ENCODE results near the gene KCNQ1. TPM values are rescaled to one million over a fixed set of nuclear protein-coding genes. Genes with fewer than 3 reads are reported as not detected.

Gene KCNQ1
- total and polyA plus RNA-seq, 7 experiments from 2014 or later = 14.7 to 46.4 (median 36.9) TPM

- Mint-ChIP-seq H3K36me3 (no peaks in the 10 kb centered on the region), H3K27ac (no peak overlapping the region), H3K4me1 (no peaks in the 10 kb centered on the region), H3K4me3 (no peak overlapping the region), H3K9me3 (no peaks in the 10 kb centered on the region), H3K27me3 (no peaks in the 10 kb centered on the region)
- intact Hi-C loops (cut with micrococcal nuclease) = loop anchor here in 1 of 2 donors (10.0 kb wide), 1 partner anchor 1094 kb away; no protein-coding TSS in a partner anchor
- ChIA-PET CTCF (interaction anchor here (0.6 kb wide), 1 partner anchor 128 kb away, joined by 3 read pairs; no protein-coding TSS in a partner anchor), POLR2A (no interaction called here)
- peaks cover 0 to 8% (median 0%) of the 10 kb centered on the region in 3 experiments for H3K36me3 ChIP-seq (ENCODE audit: control insufficient read depth in 2 of 3, insufficient read depth in 3 of 3, low read length in 3 of 3)
- no peaks in the 10 kb centered on the region for H3K4me1 ChIP-seq (ENCODE audit: control insufficient read depth in 2 of 2, insufficient read depth in 2 of 2, low read length in 2 of 2)
- H3K27me3 ChIP-seq (ENCODE audit: control insufficient read depth in 2 of 2, insufficient read depth in 2 of 2, low read length in 2 of 2) = no peaks in the 10 kb centered on the region
- H3K9me3 ChIP-seq (ENCODE audit: control insufficient read depth in 2 of 3, low read length in 3 of 3) = no peaks in the 10 kb centered on the region
- H3K27ac ChIP-seq (ENCODE audit: low read depth, low read length) = no peak overlapping the region
- H3K4me3 ChIP-seq (ENCODE audit: low read length) = no peak overlapping the region
- ATAC-seq (no peak), DNase-seq (no peak)
These were observed 35.7 kb upstream of the KCNQ1 start for GRCh38 chr11:2409126-2409525.

GRCh38 chr11:2409611-2410468 is 35.0 kb upstream of the KCNQ1 start:
- POLR2A ChIA-PET = interaction anchor here (1.1 kb wide), 1 partner anchor 9 kb away, joined by 4 read pairs; the partner anchor contains the start of gene TSSC4
- ATAC-seq (no peak), DNase-seq (no peak)
- Mint-ChIP-seq H3K9me3 (no peaks in the 10 kb centered on the region), H3K27ac (no peak overlapping the region), H3K4me3 (no peak overlapping the region), H3K36me3 (no peaks in the 10 kb centered on the region), H3K27me3 (no peaks in the 10 kb centered on the region), H3K4me1 (no peaks in the 10 kb centered on the region)
- Histone ChIP-seq H3K4me1 (ENCODE audit: control insufficient read depth in 2 of 2, insufficient read depth in 2 of 2, low read length in 2 of 2) (no peaks in the 10 kb centered on the region), H3K27me3 (ENCODE audit: control insufficient read depth in 2 of 2, insufficient read depth in 2 of 2, low read length in 2 of 2) (no peaks in the 10 kb centered on the region), H3K36me3 (ENCODE audit: control insufficient read depth in 2 of 3, insufficient read depth in 3 of 3, low read length in 3 of 3) (peaks cover 0 to under 1% (median 0%) of the 10 kb centered on the region in 3 experiments), H3K27ac (ENCODE audit: low read depth, low read length) (no peak overlapping the region), H3K9me3 (ENCODE audit: control insufficient read depth in 2 of 3, low read length in 3 of 3) (no peaks in the 10 kb centered on the region), H3K4me3 (ENCODE audit: low read length) (no peak overlapping the region)
- intact Hi-C loops (cut with micrococcal nuclease) = loop anchor here in 1 of 2 donors (10.0 kb wide), 1 partner anchor 1095 kb away; no protein-coding TSS in a partner anchor
- CTCF ChIA-PET = no interaction called here

- H3K4me3 Mint-ChIP-seq = no peak overlapping the region
- no peaks in the 10 kb centered on the region for H3K36me3 Mint-ChIP-seq
- H3K9me3 ChIP-seq (ENCODE audit: control insufficient read depth in 2 of 3, low read length in 3 of 3) = no peaks in the 10 kb centered on the region
- no peak overlapping the region for H3K27ac ChIP-seq (ENCODE audit: low read depth, low read length)
- H3K27me3 Mint-ChIP-seq = no peaks in the 10 kb centered on the region
- H3K27me3 ChIP-seq (ENCODE audit: control insufficient read depth in 2 of 2, insufficient read depth in 2 of 2, low read length in 2 of 2) = no peaks in the 10 kb centered on the region
- no peaks in the 10 kb centered on the region for H3K36me3 ChIP-seq (ENCODE audit: control insufficient read depth in 2 of 3, insufficient read depth in 3 of 3, low read length in 3 of 3)
- DNase-seq (no peak), ATAC-seq (no peak)
- no peaks in the 10 kb centered on the region for H3K4me1 ChIP-seq (ENCODE audit: control insufficient read depth in 2 of 2, insufficient read depth in 2 of 2, low read length in 2 of 2)
- no peak overlapping the region for H3K27ac Mint-ChIP-seq
- ChIA-PET CTCF (no interaction called here), POLR2A (interaction anchor here (1.1 kb wide), 1 partner anchor 10 kb away, joined by 4 read pairs; the partner anchor contains the start of gene TSSC4)
- intact Hi-C loops (cut with micrococcal nuclease) = no loop called here
- no peaks in the 10 kb centered on the region for H3K9me3 Mint-ChIP-seq
- H3K4me1 Mint-ChIP-seq = no peaks in the 10 kb centered on the region
- no peak overlapping the region for H3K4me3 ChIP-seq (ENCODE audit: low read length)
These were observed 34.2 kb upstream of the KCNQ1 start for GRCh38 chr11:2410616-2411015.

GRCh38 chr11:2411446-2412305 is 33.1 kb upstream of the KCNQ1 start:
- Histone ChIP-seq H3K9me3 (ENCODE audit: control insufficient read depth in 2 of 3, low read length in 3 of 3) (no peaks in the 10 kb centered on the region), H3K4me3 (ENCODE audit: low read length) (no peak overlapping the region), H3K4me1 (ENCODE audit: control insufficient read depth in 2 of 2, insufficient read depth in 2 of 2, low read length in 2 of 2) (no peaks in the 10 kb centered on the region), H3K27ac (ENCODE audit: low read depth, low read length) (no peak overlapping the region), H3K27me3 (ENCODE audit: control insufficient read depth in 2 of 2, insufficient read depth in 2 of 2, low read length in 2 of 2) (no peaks in the 10 kb centered on the region), H3K36me3 (ENCODE audit: control insufficient read depth in 2 of 3, insufficient read depth in 3 of 3, low read length in 3 of 3) (no peaks in the 10 kb centered on the region)
- CTCF ChIA-PET = interaction anchor here (2.0 kb wide), 1 partner anchor 107 kb away, joined by 4 read pairs; no protein-coding TSS in a partner anchor
- no peaks in the 10 kb centered on the region for H3K36me3 Mint-ChIP-seq
- DNase-seq (no peak), ATAC-seq (no peak)
- H3K4me3 Mint-ChIP-seq = no peak overlapping the region
- no peaks in the 10 kb centered on the region for H3K4me1 Mint-ChIP-seq
- intact Hi-C loops (cut with micrococcal nuclease) = no loop called here
- no peak overlapping the region for H3K27ac Mint-ChIP-seq
- H3K9me3 Mint-ChIP-seq = no peaks in the 10 kb centered on the region
- POLR2A ChIA-PET = no interaction called here
- H3K27me3 Mint-ChIP-seq = no peaks in the 10 kb centered on the region

GRCh38 chr11:2412323-2412722 is 32.5 kb upstream of the KCNQ1 start:
- CTCF ChIA-PET = interaction anchor here (2.0 kb wide), 1 partner anchor 107 kb away, joined by 4 read pairs; no protein-coding TSS in a partner anchor
- Mint-ChIP-seq H3K27me3 (no peaks in the 10 kb centered on the region), H3K9me3 (no peaks in the 10 kb centered on the region), H3K4me1 (no peaks in the 10 kb centered on the region), H3K4me3 (no peak overlapping the region), H3K27ac (no peak overlapping the region), H3K36me3 (no peaks in the 10 kb centered on the region)
- Histone ChIP-seq H3K4me3 (ENCODE audit: low read length) (no peak overlapping the region), H3K36me3 (ENCODE audit: control insufficient read depth in 2 of 3, insufficient read depth in 3 of 3, low read length in 3 of 3) (no peaks in the 10 kb centered on the region), H3K4me1 (ENCODE audit: control insufficient read depth in 2 of 2, insufficient read depth in 2 of 2, low read length in 2 of 2) (no peaks in the 10 kb centered on the region), H3K27ac (ENCODE audit: low read depth, low read length) (no peak overlapping the region), H3K27me3 (ENCODE audit: control insufficient read depth in 2 of 2, insufficient read depth in 2 of 2, low read length in 2 of 2) (no peaks in the 10 kb centered on the region), H3K9me3 (ENCODE audit: control insufficient read depth in 2 of 3, low read length in 3 of 3) (no peaks in the 10 kb centered on the region)
- no peak for DNase-seq
- POLR2A ChIA-PET = no interaction called here
- no peak for ATAC-seq
- intact Hi-C loops (cut with micrococcal nuclease) = no loop called here

- POLR2A ChIA-PET = interaction anchor here (1.1 kb wide), 1 partner anchor 112 kb away, joined by 3 read pairs; no protein-coding TSS in a partner anchor
- no peak for ATAC-seq
These were observed 30.8 kb upstream of the KCNQ1 start for GRCh38 chr11:2413742-2414579.

More at GRCh38 chr11:2413742-2414579, 30.8 kb upstream of the KCNQ1 start:
- Mint-ChIP-seq H3K4me1 (peaks cover 0 to 3% (median 0%) of the 10 kb centered on the region in 7 donors), H3K27me3 (no peaks in the 10 kb centered on the region), H3K36me3 (no peaks in the 10 kb centered on the region), H3K9me3 (no peaks in the 10 kb centered on the region), H3K27ac (no peak overlapping the region), H3K4me3 (no peak overlapping the region)
- DNase-seq = no peak
- no peaks in the 10 kb centered on the region for H3K36me3 ChIP-seq (ENCODE audit: control insufficient read depth in 2 of 3, insufficient read depth in 3 of 3, low read length in 3 of 3)
- no peaks in the 10 kb centered on the region for H3K4me1 ChIP-seq (ENCODE audit: control insufficient read depth in 2 of 2, insufficient read depth in 2 of 2, low read length in 2 of 2)
- no peak overlapping the region for H3K4me3 ChIP-seq (ENCODE audit: low read length)
- no peaks in the 10 kb centered on the region for H3K9me3 ChIP-seq (ENCODE audit: control insufficient read depth in 2 of 3, low read length in 3 of 3)
- intact Hi-C loops (cut with micrococcal nuclease) = no loop called here
- CTCF ChIA-PET = interaction anchor here (2.0 kb wide), 1 partner anchor 109 kb away, joined by 4 read pairs; no protein-coding TSS in a partner anchor
- no peak overlapping the region for H3K27ac ChIP-seq (ENCODE audit: low read depth, low read length)
- H3K27me3 ChIP-seq (ENCODE audit: control insufficient read depth in 2 of 2, insufficient read depth in 2 of 2, low read length in 2 of 2) = no peaks in the 10 kb centered on the region

All from naive thymus-derived CD4-positive, alpha-beta T cell (primary cell).